HL-60 (cell line): Measurements from ENCODE around the gene BRWD1.

Source experiments
- CTCF ChIP-seq: IDR thresholded peaks from one replicate; pipeline ENCODE4 v1.5.1; 2011; ENCODE audit warnings: low read length, control low read depth, inconsistent platforms; ENCODE audit not compliant: insufficient read depth
- GABPA ChIP-seq: IDR thresholded peaks from 2 replicates; pipeline ENCODE4 v1.6.1; 2012; ENCODE audit warnings: low read depth
- POLR2AphosphoS5 ChIP-seq: IDR thresholded peaks from 2 replicates; pipeline ENCODE4 v1.6.1; 2012; ENCODE audit warnings: low read depth
- SPI1 ChIP-seq: IDR thresholded peaks from 2 replicates; pipeline ENCODE4 v1.6.1; 2012; ENCODE audit warnings: low read depth, mild to moderate bottlenecking, borderline replicate concordance
- TF ChIP-seq, protein P1 (sequence below): IDR thresholded peaks from 2 replicates; pipeline ENCODE4 v1.6.1; 2012; ENCODE audit warnings: low read depth; ENCODE audit not compliant: insufficient replicate concordance

GRCh38 chr21:39312112-39313041 lies 1.1 kb downstream of the BRWD1 start:
- TF ChIP-seq CTCF (no peak), POLR2AphosphoS5 (no peak), SPI1 (no peak), GABPA (no peak)
- TF ChIP-seq, protein P1, sequence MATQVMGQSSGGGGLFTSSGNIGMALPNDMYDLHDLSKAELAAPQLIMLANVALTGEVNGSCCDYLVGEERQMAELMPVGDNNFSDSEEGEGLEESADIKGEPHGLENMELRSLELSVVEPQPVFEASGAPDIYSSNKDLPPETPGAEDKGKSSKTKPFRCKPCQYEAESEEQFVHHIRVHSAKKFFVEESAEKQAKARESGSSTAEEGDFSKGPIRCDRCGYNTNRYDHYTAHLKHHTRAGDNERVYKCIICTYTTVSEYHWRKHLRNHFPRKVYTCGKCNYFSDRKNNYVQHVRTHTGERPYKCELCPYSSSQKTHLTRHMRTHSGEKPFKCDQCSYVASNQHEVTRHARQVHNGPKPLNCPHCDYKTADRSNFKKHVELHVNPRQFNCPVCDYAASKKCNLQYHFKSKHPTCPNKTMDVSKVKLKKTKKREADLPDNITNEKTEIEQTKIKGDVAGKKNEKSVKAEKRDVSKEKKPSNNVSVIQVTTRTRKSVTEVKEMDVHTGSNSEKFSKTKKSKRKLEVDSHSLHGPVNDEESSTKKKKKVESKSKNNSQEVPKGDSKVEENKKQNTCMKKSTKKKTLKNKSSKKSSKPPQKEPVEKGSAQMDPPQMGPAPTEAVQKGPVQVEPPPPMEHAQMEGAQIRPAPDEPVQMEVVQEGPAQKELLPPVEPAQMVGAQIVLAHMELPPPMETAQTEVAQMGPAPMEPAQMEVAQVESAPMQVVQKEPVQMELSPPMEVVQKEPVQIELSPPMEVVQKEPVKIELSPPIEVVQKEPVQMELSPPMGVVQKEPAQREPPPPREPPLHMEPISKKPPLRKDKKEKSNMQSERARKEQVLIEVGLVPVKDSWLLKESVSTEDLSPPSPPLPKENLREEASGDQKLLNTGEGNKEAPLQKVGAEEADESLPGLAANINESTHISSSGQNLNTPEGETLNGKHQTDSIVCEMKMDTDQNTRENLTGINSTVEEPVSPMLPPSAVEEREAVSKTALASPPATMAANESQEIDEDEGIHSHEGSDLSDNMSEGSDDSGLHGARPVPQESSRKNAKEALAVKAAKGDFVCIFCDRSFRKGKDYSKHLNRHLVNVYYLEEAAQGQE: no peak
